HepG2 (cell line): ENCODE results near the gene RNU1-1. TPM values are rescaled to one million over a fixed set of nuclear protein-coding genes. Genes with fewer than 3 reads are reported as not detected.
"Not testable (repeated sequence)": the region's sequence is repeated elsewhere in the genome, so short reads cannot be mapped to it uniquely, and the experiment has no call there.

Experiments
- ATAC-seq: fragments of 200-7000 bp; cut with Tn5 transposase; 3 replicates; pipeline ENCODE4 v1.9.1; 2020; ENCODE audit warnings: mild to moderate bottlenecking, moderate library complexity
- BruUV-seq: library from RNA; stranded (reverse); fragments of 400-500 nt; replicated peaks from 2 replicates; lab custom pipeline; 2021; lab: Mats Ljungman, UMichigan
- CTCF ChIA-PET: fragments of 300-600 bp; formaldehyde crosslinking; extraction: SDS; loops from one replicate; lab custom pipeline; 2021; ENCODE audit warnings: low total read pairs, inconsistent platforms, low intra/inter-chr PET ratio; lab: Yijun Ruan, JAX
- POLR2A ChIA-PET: fragments of 350-600 bp; sonication (Branson Sonifier 250); formaldehyde crosslinking; loops from one replicate; lab custom pipeline; 2020; ENCODE audit warnings: antibody characterized with exemption, inconsistent platforms; lab: Yijun Ruan, JAX
- DNase-seq: peaks from one replicate; pipeline ENCODE4 v3.0.0-alpha.2; 2015; ENCODE audit warnings: low spot score
- FAIRE-seq: peaks from 3 replicates; lab custom pipeline; 2011; peaks lifted over from hg19 to GRCh38; lab: Jason Lieb, UNC
- H2AFZ ChIP-seq: one replicate; pipeline ENCODE4 v1.6.1; 2011; ENCODE audit warnings: low read length, inconsistent platforms
- H3K27ac ChIP-seq: fragments of 300-600 bp; 3 replicates; pipeline ENCODE4 v1.8.0; 2011; ENCODE audit warnings: mixed run types, mild to moderate bottlenecking, mixed read lengths, low read length, inconsistent platforms; ENCODE audit not compliant: insufficient read depth; ENCODE audit errors: extremely low read length
- H3K27me3 ChIP-seq, 2 experiments: fragments of 200-600 bp in 1 of 2; 2 replicates in 1 of 2; 3 replicates in 1 of 2; pipeline versions ENCODE4 v1.6.0 to v1.8.0; 2011; ENCODE audit warnings: low read length in 2 of 2, mild to moderate bottlenecking in 2 of 2, moderate library complexity in 2 of 2, inconsistent platforms in 1 of 2; ENCODE audit not compliant: insufficient read depth in 2 of 2, control insufficient read depth in 1 of 2
- H3K36me3 ChIP-seq, 2 experiments: fragments of 200-600 bp in 1 of 2; replicated peaks in 1 of 2; 2 replicates in 1 of 2; 3 replicates in 1 of 2; pipeline versions ENCODE4 v1.5.1 to v1.8.0; 2011; ENCODE audit warnings: low read length in 2 of 2, inconsistent platforms in 1 of 2; ENCODE audit not compliant: insufficient read depth in 2 of 2, control insufficient read depth in 1 of 2
- H3K4me1 ChIP-seq: 2 replicates; pipeline ENCODE4 v1.5.1; 2012; ENCODE audit warnings: low read length, inconsistent platforms; ENCODE audit not compliant: insufficient read depth
- H3K4me2 ChIP-seq: 2 replicates; pipeline ENCODE4 v1.6.0; 2011; ENCODE audit warnings: low read depth, low read length, inconsistent platforms
- H3K4me3 ChIP-seq, 3 experiments: fragments of 200-600 bp in 1 of 3; sonication (generic), shearing (Covaris generic) in 1 of 3; replicated peaks in 1 of 3; 2 replicates each; pipeline ENCODE4 v1.5.1; 2011 to 2016; ENCODE audit warnings: low read length in 3 of 3, inconsistent platforms in 2 of 3, low read depth in 2 of 3, mild to moderate bottlenecking in 2 of 3, control low read depth in 1 of 3, mixed read lengths in 1 of 3; ENCODE audit not compliant: insufficient read depth in 1 of 3
- H3K79me2 ChIP-seq: one replicate; pipeline ENCODE4 v1.6.1; 2011; ENCODE audit warnings: low read length, inconsistent platforms; ENCODE audit not compliant: insufficient read depth
- H3K9ac ChIP-seq: 2 replicates; pipeline ENCODE4 v1.6.0; 2011; ENCODE audit warnings: mild to moderate bottlenecking, low read depth, low read length, inconsistent platforms; ENCODE audit not compliant: insufficient read depth
- H3K9me3 ChIP-seq: 2 replicates; pipeline ENCODE4 v1.5.1; 2012; ENCODE audit warnings: mild to moderate bottlenecking, low read length
- H4K20me1 ChIP-seq: 2 replicates; pipeline ENCODE4 v1.6.0; 2011; ENCODE audit warnings: inconsistent platforms, mild to moderate bottlenecking, low read length, moderate library complexity; ENCODE audit not compliant: insufficient read depth
- AHR ChIP-seq: IDR thresholded peaks from 2 replicates; pipeline ENCODE4 v1.6.1; 2018; ENCODE audit warnings: missing genetic modification reagents, missing compliant biosample characterization
- ARID5B ChIP-seq: IDR thresholded peaks from 2 replicates; pipeline ENCODE4 v1.4.0; 2020; ENCODE audit warnings: mild to moderate bottlenecking, missing genetic modification reagents
- CEBPB ChIP-seq: IDR thresholded peaks from 2 replicates; pipeline ENCODE4 v1.6.1; 2011; ENCODE audit warnings: low read depth, low read length, improper control_type of control experiment, borderline replicate concordance
- CTCF ChIP-seq: sonication (generic); formaldehyde crosslinking; IDR thresholded peaks from 2 replicates; pipeline ENCODE4 v1.5.0; 2020; ENCODE audit warnings: mild to moderate bottlenecking, missing genetic modification reagents, moderate library complexity
- RARA ChIP-seq: IDR thresholded peaks from 2 replicates; pipeline ENCODE4 v1.6.1; 2016; ENCODE audit warnings: missing genetic modification reagents, missing compliant biosample characterization
- RXRA ChIP-seq: sonication (generic); formaldehyde crosslinking; IDR thresholded peaks from 2 replicates; pipeline ENCODE4 v1.5.1; 2020; ENCODE audit warnings: missing genetic modification reagents
- ZBTB33 ChIP-seq: sonication (generic); formaldehyde crosslinking; IDR thresholded peaks from 2 replicates; pipeline ENCODE4 v1.4.0; 2020; ENCODE audit warnings: missing genetic modification reagents
- ZBTB38 ChIP-seq: sonication (generic); formaldehyde crosslinking; IDR thresholded peaks from 2 replicates; pipeline ENCODE4 v1.5.1; 2020; ENCODE audit warnings: mild to moderate bottlenecking, missing genetic modification reagents
- ZNF687 ChIP-seq: sonication (generic); formaldehyde crosslinking; IDR thresholded peaks from 2 replicates; pipeline ENCODE4 v1.5.1; 2020; ENCODE audit warnings: mild to moderate bottlenecking, missing genetic modification reagents, moderate library complexity
- WGBS: methylation state at CpG from one replicate; pipeline ENCODE4 v1.1.6; 2017; ENCODE audit warnings: low lambda C conversion rate; 5-methylcytosine and 5-hydroxymethylcytosine counted together
- in situ Hi-C: cut with HindIII; loops from 2 replicates; pipeline ENCODE4 v1.10.0; 2017; ENCODE audit warnings: low pct_unique_long_range_greater_than_20kb; ENCODE audit not compliant: extremely low pct_ligation_motif_present
- intact Hi-C: fragments of 100-400 bp; cut with micrococcal nuclease; formaldehyde crosslinking; loops from one replicate; pipeline ENCODE4 v1.10.0; 2022; ENCODE audit not compliant: unreplicated experiment
- polyA plus RNA-seq, 8 experiments: library from polyadenylated mRNA; depleted of rRNA in 3 of 8; stranded (reverse) in 7 of 8; unstranded in 1 of 8; fragments of >200 nt; fragmentation: Illumina TruSeq in 4 of 8; extraction: Trizol in 4 of 8; gene quantifications; 2 replicates each; pipeline versions ENCODE4 v1.2.1 to v1.2.3, GENCODE V29; 2011 to 2016; ENCODE audit warnings: low read depth in 4 of 8, missing spikeins in 1 of 8, mixed read lengths in 1 of 8; ENCODE audit not compliant: insufficient read depth in 1 of 8
- total RNA-seq, 5 experiments: library from RNA; depleted of rRNA; stranded (reverse); fragments of >200 nt; fragmentation: Illumina TruSeq; extraction: Trizol; gene quantifications; 2 replicates each; pipeline ENCODE4 v1.2.3, GENCODE V29; 2016; ENCODE audit warnings: low read depth in 1 of 5

RNU1-1 gene
- total and polyA plus RNA-seq, 2 of the 13 experiments (the other 11 are each of a cell fraction or from before 2014, with no cell fraction given), result under 0.01 to 11,018 TPM

DNA sequence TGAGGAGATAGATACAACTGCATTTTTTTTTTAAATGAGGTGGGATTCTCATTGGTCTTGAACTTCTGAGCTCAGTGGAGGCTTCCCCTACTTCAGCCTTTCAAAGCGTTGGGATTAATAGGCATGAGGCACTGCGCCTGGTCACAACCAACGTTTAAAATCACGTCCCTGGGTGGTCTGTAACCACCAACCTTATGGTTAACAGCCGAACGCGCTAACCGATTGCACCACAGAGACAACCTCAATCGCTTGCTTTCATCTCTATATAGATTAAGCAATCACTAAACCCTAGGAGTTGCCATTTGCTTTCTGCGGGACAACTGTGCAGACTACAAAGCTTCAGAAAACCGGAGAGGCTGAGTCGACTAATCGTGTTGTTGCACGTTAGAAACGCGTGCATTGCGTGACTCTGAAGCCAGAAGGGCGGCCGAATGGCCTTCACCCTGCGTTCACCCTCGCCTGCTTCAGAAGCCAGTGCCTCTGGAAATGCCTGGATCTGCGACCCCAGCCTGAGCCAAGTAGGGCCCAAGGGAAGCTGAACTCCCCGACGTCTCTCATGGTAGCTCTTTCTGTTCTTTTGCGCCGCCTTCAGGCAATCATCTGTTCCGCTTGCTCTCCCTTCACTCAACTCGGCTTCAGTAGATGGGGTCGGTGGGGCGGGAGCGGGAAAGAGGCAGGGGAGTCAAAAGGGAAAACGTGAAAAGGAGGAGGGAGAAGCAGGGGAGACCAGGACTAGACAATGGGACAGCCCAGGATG lies 18.3 kb upstream of the RNU1-1 start:
- H4K20me1 ChIP-seq, H2AFZ ChIP-seq, intact Hi-C loops, H3K9me3 ChIP-seq, H3K36me3 ChIP-seq, H3K27me3 ChIP-seq, POLR2A ChIA-PET, CTCF ChIA-PET, ATAC-seq, FAIRE-seq, H3K4me3 ChIP-seq, in situ Hi-C loops, BruUV-seq, H3K9ac ChIP-seq, H3K79me2 ChIP-seq, H3K27ac ChIP-seq: not testable (repeated sequence)
- TF ChIP-seq CEBPB (peak; percentile 57; the same call in 1 of the 2 replicates), AHR (CRISPR knock-in tag) (peak; percentile 67; the same call in 1 of the 2 replicates), RXRA (peak; percentile 58; the same call in 1 of the 2 replicates), ARID5B (0 out of 2 replicates have a peak, but pooled peaks have one; percentile 8), ZBTB38 (peak; percentile 47; the same call in 1 of the 2 replicates), RARA (peak; percentile 64), ZBTB33 (CRISPR knock-in tag) (0 out of 2 replicates have a peak, but pooled peaks have one; percentile 21), CTCF (CRISPR knock-in tag) (peak; percentile 46), ZNF687 (peak; percentile 54; the same call in 1 of the 2 replicates)
- Histone ChIP-seq H3K4me2 (peak overlapping the region; percentile 51), H3K4me1 (peaks cover 15% of the 10 kb centered on the region; the same call in 1 of the 2 replicates)
- 56% methylated on average over 29 of the region's 32 CpGs for WGBS
- peak; percentile 13 for DNase-seq
